Measurements from ENCODE around the gene ANO7.

GRCh38 chr2:241268306-241268705 is 79.8 kb downstream of the ANO7 start:
- TF ChIP-seq CHD2 (IDR thresholded peaks at IDR 0.05; ENCODE audit: low read length, partially characterized antibody) (no peak), CTCF (IDR thresholded peaks at IDR 0.05) (no peak), NRF1 (IDR thresholded peaks at IDR 0.05; ENCODE audit: low read depth, low read length) (no peak), TAF1 (IDR thresholded peaks at IDR 0.05; ENCODE audit: borderline replicate concordance, low read depth, low read length) (no peak), ZBTB33 (IDR thresholded peaks at IDR 0.05; ENCODE audit: borderline replicate concordance, low read depth) (no peak), SIN3A (IDR thresholded peaks at IDR 0.05; ENCODE audit: borderline replicate concordance, low read depth, low read length) (no peak), ELF1 (IDR thresholded peaks at IDR 0.05) (no peak), IRF3 (IDR thresholded peaks at IDR 0.05; ENCODE audit: low read depth, low read length) (no peak)

All from SK-N-SH (cell line).